ENCODE measurements around the gene AP1M1. TPM values are rescaled to one million over a fixed set of nuclear protein-coding genes. Genes with fewer than 3 reads are reported as not detected.

The AP1M1 gene
- total RNA-seq, 1 experiment from 2014 or later, result 98.0 TPM

DNA sequence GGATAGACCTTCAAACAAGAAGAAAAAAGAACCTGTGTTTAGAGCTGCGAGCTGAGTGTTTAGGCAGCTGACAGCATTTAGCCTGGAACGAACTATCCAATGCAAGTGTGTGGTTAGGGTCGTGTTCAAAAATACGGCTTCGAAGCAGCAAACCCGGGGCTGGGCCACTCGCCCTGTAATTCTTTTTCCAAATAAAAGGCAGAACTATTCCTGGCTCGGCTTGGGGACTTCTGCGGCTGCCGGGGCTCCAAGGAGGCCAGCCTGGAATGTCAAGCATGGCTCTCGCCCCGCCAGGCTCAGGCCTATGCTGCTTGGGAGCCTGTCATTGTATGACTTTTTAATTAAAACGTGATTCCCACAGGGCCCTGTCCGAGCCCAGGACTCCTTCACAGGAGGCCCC, 75.2 kb downstream of the AP1M1 start:
- POLR2A ChIA-PET, result no interaction called here
- CTCF ChIA-PET, result interaction anchor here (0.7 kb wide), 1 partner anchor 940 kb away, joined by 3 read pairs; no protein-coding TSS in a partner anchor
- Mint-ChIP-seq H3K36me3 (ENCODE audit: insufficient read depth, unreplicated experiment) (no peaks in the 10 kb centered on the region), H3K9me3 (ENCODE audit: unreplicated experiment) (no peaks in the 10 kb centered on the region), H3K4me1 (ENCODE audit: low read depth, unreplicated experiment) (no peaks in the 10 kb centered on the region), H3K27me3 (ENCODE audit: insufficient read depth, unreplicated experiment) (no peaks in the 10 kb centered on the region), H3K27ac (ENCODE audit: unreplicated experiment) (no peak overlapping the region), H3K4me3 (ENCODE audit: unreplicated experiment) (no peak overlapping the region)
- Histone ChIP-seq H3K4me3 (ENCODE audit: low read depth, low read length) (no peak overlapping the region), H3K27me3 (replicated peaks; ENCODE audit: control insufficient read depth, insufficient read depth, low read length) (no peaks in the 10 kb centered on the region), H3K9me3 (no peaks in the 10 kb centered on the region), H3K36me3 (ENCODE audit: control insufficient read depth, insufficient read depth, low read length) (no peaks in the 10 kb centered on the region), H3K4me1 (no peaks in the 10 kb centered on the region)
- no peak for DNase-seq
- TF ChIP-seq, protein P1, sequence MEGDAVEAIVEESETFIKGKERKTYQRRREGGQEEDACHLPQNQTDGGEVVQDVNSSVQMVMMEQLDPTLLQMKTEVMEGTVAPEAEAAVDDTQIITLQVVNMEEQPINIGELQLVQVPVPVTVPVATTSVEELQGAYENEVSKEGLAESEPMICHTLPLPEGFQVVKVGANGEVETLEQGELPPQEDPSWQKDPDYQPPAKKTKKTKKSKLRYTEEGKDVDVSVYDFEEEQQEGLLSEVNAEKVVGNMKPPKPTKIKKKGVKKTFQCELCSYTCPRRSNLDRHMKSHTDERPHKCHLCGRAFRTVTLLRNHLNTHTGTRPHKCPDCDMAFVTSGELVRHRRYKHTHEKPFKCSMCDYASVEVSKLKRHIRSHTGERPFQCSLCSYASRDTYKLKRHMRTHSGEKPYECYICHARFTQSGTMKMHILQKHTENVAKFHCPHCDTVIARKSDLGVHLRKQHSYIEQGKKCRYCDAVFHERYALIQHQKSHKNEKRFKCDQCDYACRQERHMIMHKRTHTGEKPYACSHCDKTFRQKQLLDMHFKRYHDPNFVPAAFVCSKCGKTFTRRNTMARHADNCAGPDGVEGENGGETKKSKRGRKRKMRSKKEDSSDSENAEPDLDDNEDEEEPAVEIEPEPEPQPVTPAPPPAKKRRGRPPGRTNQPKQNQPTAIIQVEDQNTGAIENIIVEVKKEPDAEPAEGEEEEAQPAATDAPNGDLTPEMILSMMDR (IDR thresholded peaks at IDR 0.05; ENCODE audit: insufficient read depth in 1 of 2, low read depth in 1 of 2, low read length in 1 of 2, severe bottlenecking in 1 of 2, unreplicated experiment in 1 of 2), result no peak
- intact Hi-C loops (cut with micrococcal nuclease; ENCODE audit: unreplicated experiment), result no loop called here
- no TSS peak for BruUV-seq (replicated peaks)

GRCh38 chr19:16274447-16274846, 76.7 kb downstream of the AP1M1 start:
- ChIA-PET CTCF (no interaction called here), POLR2A (no interaction called here)
- TF ChIP-seq, protein P1 (IDR thresholded peaks at IDR 0.05; ENCODE audit: insufficient read depth in 1 of 2, low read depth in 1 of 2, low read length in 1 of 2, severe bottlenecking in 1 of 2, unreplicated experiment in 1 of 2), result no peak
- BruUV-seq (replicated peaks), result no TSS peak
- no peaks in the 10 kb centered on the region for H3K9me3 ChIP-seq
- H3K36me3 ChIP-seq (ENCODE audit: control insufficient read depth, insufficient read depth, low read length), result no peaks in the 10 kb centered on the region
- Mint-ChIP-seq H3K36me3 (ENCODE audit: insufficient read depth, unreplicated experiment) (no peaks in the 10 kb centered on the region), H3K4me1 (ENCODE audit: low read depth, unreplicated experiment) (no peaks in the 10 kb centered on the region), H3K27me3 (ENCODE audit: insufficient read depth, unreplicated experiment) (no peaks in the 10 kb centered on the region), H3K27ac (ENCODE audit: unreplicated experiment) (no peak overlapping the region), H3K4me3 (ENCODE audit: unreplicated experiment) (no peak overlapping the region), H3K9me3 (ENCODE audit: unreplicated experiment) (no peaks in the 10 kb centered on the region)
- intact Hi-C loops (cut with micrococcal nuclease; ENCODE audit: unreplicated experiment), result no loop called here
- no peaks in the 10 kb centered on the region for H3K27me3 ChIP-seq (replicated peaks; ENCODE audit: control insufficient read depth, insufficient read depth, low read length)
- no peaks in the 10 kb centered on the region for H3K4me1 ChIP-seq
- DNase-seq, result no peak
- H3K4me3 ChIP-seq (ENCODE audit: low read depth, low read length), result no peak overlapping the region

- Histone ChIP-seq H3K9me3 (no peaks in the 10 kb centered on the region), H3K36me3 (ENCODE audit: control insufficient read depth, insufficient read depth, low read length) (no peaks in the 10 kb centered on the region), H3K27me3 (replicated peaks; ENCODE audit: control insufficient read depth, insufficient read depth, low read length) (no peaks in the 10 kb centered on the region), H3K4me1 (no peaks in the 10 kb centered on the region), H3K4me3 (ENCODE audit: low read depth, low read length) (no peak overlapping the region)
- intact Hi-C loops (cut with micrococcal nuclease; ENCODE audit: unreplicated experiment), result no loop called here
- no peaks in the 10 kb centered on the region for H3K4me1 Mint-ChIP-seq (ENCODE audit: low read depth, unreplicated experiment)
- H3K36me3 Mint-ChIP-seq (ENCODE audit: insufficient read depth, unreplicated experiment), result no peaks in the 10 kb centered on the region
- ChIA-PET POLR2A (no interaction called here), CTCF (interaction anchor here (0.6 kb wide), 1 partner anchor 26 kb away, joined by 12 read pairs; no protein-coding TSS in a partner anchor)
- BruUV-seq (replicated peaks), result no TSS peak
- TF ChIP-seq, protein P1 (IDR thresholded peaks at IDR 0.05; ENCODE audit: insufficient read depth in 1 of 2, low read depth in 1 of 2, low read length in 1 of 2, severe bottlenecking in 1 of 2, unreplicated experiment in 1 of 2), result no peak
- DNase-seq, result no peak
- no peak overlapping the region for H3K27ac Mint-ChIP-seq (ENCODE audit: unreplicated experiment)
- no peaks in the 10 kb centered on the region for H3K9me3 Mint-ChIP-seq (ENCODE audit: unreplicated experiment)
- no peak overlapping the region for H3K4me3 Mint-ChIP-seq (ENCODE audit: unreplicated experiment)
- no peaks in the 10 kb centered on the region for H3K27me3 Mint-ChIP-seq (ENCODE audit: insufficient read depth, unreplicated experiment)
These were observed 82.6 kb downstream of the AP1M1 start for GRCh38 chr19:16280306-16280705.
